GM20000 (cell line): Measurements from ENCODE around the gene MARCHF4.

Experiments used
- DNase-seq: peaks from one replicate; pipeline ENCODE4 v3.0.0; 2012; ENCODE audit warnings: low spot score
- TF ChIP-seq, protein P1 (sequence below): IDR thresholded peaks from 2 replicates; pipeline ENCODE4 v1.5.1; 2012; ENCODE audit warnings: mild to moderate bottlenecking, control low read depth; ENCODE audit errors: extremely low read depth, missing control alignments

The MARCHF4 gene

DNA sequence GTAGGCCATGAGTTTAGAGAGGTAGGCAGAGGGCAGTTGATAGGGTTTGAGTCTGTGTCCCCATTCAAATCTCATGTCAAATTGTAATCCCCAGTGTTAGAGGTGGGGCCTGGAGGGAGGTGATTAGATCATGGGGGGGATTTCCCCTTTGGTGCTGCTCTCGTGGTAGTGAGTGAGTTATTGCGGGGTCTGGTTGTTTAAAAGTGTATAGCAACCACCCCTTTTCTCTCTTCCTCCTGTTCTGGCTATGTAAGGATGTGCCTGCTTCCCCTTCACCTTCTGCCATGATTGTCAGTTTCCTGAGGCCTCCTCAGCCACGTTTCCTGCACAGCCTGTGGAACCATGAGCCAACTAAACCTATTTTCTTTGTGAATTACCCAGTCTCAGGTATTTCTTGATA lies 25.5 kb downstream of the MARCHF4 start:
- TF ChIP-seq, protein P1, sequence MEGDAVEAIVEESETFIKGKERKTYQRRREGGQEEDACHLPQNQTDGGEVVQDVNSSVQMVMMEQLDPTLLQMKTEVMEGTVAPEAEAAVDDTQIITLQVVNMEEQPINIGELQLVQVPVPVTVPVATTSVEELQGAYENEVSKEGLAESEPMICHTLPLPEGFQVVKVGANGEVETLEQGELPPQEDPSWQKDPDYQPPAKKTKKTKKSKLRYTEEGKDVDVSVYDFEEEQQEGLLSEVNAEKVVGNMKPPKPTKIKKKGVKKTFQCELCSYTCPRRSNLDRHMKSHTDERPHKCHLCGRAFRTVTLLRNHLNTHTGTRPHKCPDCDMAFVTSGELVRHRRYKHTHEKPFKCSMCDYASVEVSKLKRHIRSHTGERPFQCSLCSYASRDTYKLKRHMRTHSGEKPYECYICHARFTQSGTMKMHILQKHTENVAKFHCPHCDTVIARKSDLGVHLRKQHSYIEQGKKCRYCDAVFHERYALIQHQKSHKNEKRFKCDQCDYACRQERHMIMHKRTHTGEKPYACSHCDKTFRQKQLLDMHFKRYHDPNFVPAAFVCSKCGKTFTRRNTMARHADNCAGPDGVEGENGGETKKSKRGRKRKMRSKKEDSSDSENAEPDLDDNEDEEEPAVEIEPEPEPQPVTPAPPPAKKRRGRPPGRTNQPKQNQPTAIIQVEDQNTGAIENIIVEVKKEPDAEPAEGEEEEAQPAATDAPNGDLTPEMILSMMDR: no peak
- DNase-seq: no peak

DNA sequence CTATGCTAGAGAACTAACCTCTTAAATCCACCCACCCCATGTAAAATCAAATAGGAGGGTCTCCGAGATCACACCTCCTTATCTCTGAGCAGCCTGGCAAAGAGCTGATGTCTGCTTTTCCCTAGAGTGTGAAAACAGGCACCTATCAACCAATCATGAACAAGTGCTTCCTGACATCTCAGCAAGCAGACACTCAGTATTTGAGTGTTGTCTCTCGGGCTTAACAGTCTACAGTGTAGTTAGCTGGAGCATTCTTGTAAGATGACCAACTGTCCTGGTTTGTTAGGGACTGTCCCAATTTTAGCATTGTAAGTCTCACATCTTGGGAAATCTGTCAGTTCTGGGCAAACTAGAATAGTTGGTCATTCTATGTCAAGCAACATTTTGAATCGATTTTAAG lies 26.4 kb downstream of the MARCHF4 start:
- no peak for DNase-seq
- TF ChIP-seq, protein P1: no peak

DNA sequence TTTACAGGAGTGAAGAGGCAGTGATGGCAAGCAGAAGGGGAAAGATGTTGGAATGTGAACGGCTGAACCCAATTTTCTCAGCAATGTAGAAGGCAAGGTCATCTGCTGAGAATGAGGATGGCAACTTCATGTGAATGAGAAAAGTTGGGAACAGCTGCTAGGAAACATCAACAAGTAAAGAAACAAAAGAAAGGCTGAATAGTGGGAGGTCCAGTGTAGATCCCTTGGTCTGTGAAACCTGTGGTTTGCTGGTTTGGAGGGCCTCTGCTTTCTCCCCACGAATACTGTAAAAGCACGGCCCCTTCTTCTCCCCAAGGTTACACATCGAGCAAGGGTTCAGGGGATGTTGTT lies 27.4 kb downstream of the MARCHF4 start:
- TF ChIP-seq, protein P1: no peak
- no peak for DNase-seq

DNA sequence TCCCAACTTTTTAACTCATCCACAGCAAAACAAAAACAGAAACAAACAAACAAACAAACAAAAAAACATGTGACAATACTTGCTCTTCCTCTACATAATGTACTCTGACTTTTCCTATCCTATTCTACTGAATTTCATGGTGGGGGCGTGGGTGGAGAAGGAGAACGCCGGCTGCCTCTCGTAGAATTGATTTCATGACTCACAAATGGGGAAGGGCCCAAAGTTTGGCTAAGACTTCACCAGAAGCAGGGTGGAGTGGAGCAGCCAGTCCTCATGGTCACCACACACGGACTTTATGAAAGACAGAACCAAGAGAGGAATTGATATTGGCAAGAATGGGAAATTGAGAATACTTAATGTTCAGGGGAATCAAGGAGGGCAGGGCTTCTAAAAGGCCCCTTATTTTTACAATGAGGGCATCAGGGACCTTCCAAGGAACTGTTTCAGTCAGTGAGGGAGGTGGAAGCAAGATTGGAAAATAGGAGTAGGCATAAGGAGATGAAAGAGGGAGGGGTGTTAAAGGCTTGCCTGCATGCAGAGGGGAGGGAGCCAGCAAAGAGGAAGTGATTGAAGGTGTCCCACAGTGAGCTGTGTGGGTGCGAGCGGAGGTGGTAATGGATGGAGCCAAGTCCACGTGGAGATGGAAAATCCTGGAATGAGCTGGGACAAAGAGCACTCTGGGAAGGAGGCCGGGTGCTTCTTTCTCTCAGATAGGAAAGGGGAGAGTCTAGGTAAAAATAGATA lies 27.9 kb downstream of the MARCHF4 start:
- TF ChIP-seq, protein P1: no peak
- DNase-seq: no peak

DNA sequence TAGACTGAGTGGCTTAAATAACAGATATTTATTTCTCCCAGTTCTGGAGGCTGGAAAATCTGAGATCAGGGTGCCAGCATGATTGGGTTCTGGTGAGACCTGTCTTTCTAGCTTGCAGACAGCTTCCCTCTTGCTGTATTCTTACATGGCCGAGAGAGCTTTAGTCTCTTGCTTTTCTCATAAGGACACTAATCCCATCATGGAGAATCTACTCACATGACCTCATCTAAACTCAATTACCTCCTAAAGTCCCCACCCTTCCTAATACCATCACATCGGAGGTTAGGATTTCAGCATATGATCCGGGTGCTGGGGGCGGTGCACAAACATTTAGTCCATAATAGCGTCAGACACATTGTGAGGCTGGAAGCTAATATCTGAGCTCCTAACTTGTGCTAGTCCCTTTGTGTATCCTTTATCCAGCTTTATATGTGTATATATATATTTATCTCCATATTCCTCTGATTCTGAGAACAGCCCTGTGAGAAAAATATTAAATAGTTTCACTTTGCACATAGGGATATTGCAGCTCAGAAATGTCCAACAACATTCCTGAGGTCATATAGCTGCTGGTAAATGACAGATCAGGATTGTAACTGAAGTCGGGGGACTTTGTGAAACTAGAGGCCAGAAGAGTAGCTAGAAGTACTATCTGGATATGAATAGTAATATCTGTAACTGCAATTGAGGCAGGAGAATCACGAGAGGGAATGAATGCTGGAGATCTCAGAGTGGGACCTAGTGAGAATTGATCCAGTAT lies 28.9 kb downstream of the MARCHF4 start:
- no peak for DNase-seq
- TF ChIP-seq, protein P1: no peak

DNA sequence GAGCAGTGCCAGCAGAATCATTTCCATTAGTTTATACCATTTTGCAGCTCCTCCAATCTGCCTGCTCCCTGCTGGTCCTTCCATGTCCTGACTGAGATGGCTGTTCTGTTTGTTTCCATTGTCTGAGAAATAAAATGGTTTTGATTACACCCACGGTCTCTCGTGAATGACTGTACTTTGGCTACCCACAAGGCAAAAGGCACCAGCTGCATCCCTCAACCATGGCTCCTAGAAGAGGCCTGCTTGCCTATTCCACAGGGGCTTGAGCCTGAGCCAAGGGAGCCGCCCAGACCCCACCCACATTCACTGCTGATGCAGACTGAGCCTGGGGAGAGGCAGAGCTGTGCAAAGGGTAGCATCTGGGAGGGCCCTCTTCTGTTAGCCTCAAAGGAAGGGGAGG lies 31.2 kb downstream of the MARCHF4 start:
- TF ChIP-seq, protein P1: no peak

DNA sequence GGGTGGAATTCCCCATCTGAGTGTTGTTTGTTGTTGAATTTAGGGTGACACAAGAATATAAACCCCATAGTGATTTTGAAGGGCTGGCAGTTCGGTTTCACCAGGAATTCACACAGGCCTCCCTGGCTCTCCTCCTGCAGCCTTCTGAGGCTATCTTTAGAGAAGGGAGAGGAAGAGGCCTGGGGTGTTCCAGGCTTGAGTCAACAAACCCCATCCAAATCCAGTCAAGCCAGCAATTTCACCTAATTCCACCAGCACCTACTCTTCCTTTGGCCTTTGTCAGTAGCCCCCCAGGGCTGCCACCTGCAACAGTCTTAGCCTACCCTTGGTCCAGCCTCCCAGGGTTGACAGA lies 32.0 kb downstream of the MARCHF4 start:
- TF ChIP-seq, protein P1: no peak
- no peak for DNase-seq

More for the DNA sequence above, 31.2 kb downstream of the MARCHF4 start:
- DNase-seq: no peak
